HG03064 (cell line): ENCODE results near the gene SPATA17.
"Not testable (repeated sequence)": the region's sequence is repeated elsewhere in the genome, so short reads cannot be mapped to it uniquely, and the experiment has no call there.

Experiments used
- ATAC-seq: cut with Tn5 transposase; IDR thresholded peaks from one replicate; pipeline ENCODE4 v1.9.1; 2021; ENCODE audit warnings: low read depth; ENCODE audit not compliant: unreplicated experiment

The SPATA17 gene

GRCh38 chr1:217674028-217674729 is 43.0 kb downstream of the SPATA17 start:
- ATAC-seq = no peak

- ATAC-seq = no peak
These were observed 50.7 kb downstream of the SPATA17 start for GRCh38 chr1:217681806-217682205.

- no peak for ATAC-seq
These were observed 56.4 kb downstream of the SPATA17 start for GRCh38 chr1:217687511-217687910.

- ATAC-seq = not testable (repeated sequence)
These were observed 65.0 kb downstream of the SPATA17 start for GRCh38 chr1:217696140-217696539.

GRCh38 chr1:217703326-217703725 is 72.2 kb downstream of the SPATA17 start:
- no peak for ATAC-seq

GRCh38 chr1:217712925-217713597 is 81.9 kb downstream of the SPATA17 start:
- ATAC-seq = no peak

GRCh38 chr1:217715681-217716080 is 84.5 kb downstream of the SPATA17 start:
- no peak for ATAC-seq

GRCh38 chr1:217717959-217718358 is 86.8 kb downstream of the SPATA17 start:
- ATAC-seq = no peak

GRCh38 chr1:217718873-217719272 is 87.7 kb downstream of the SPATA17 start:
- ATAC-seq = no peak

- no peak for ATAC-seq
These were observed 90.5 kb downstream of the SPATA17 start for GRCh38 chr1:217721692-217722091.

GRCh38 chr1:217734973-217735372 is 103.8 kb downstream of the SPATA17 start:
- ATAC-seq = no peak

- no peak for ATAC-seq
These were observed 116.1 kb downstream of the SPATA17 start for GRCh38 chr1:217747156-217747769.

GRCh38 chr1:217769768-217770167 is 138.6 kb downstream of the SPATA17 start:
- no peak for ATAC-seq

GRCh38 chr1:217770918-217771317 is 139.8 kb downstream of the SPATA17 start:
- ATAC-seq = no peak

GRCh38 chr1:217776693-217777092 is 145.5 kb downstream of the SPATA17 start:
- ATAC-seq = no peak

GRCh38 chr1:217781056-217781455 is 149.9 kb downstream of the SPATA17 start:
- ATAC-seq = no peak

- ATAC-seq = no peak
These were observed 159.9 kb downstream of the SPATA17 start for GRCh38 chr1:217791091-217791490.

- no peak for ATAC-seq
These were observed 174.6 kb downstream of the SPATA17 start for GRCh38 chr1:217805792-217806191.

GRCh38 chr1:217812175-217812574 is 181.0 kb downstream of the SPATA17 start:
- ATAC-seq = no peak

- no peak for ATAC-seq
These were observed 181.9 kb downstream of the SPATA17 start for GRCh38 chr1:217813031-217813430.

GRCh38 chr1:217837691-217838090 is 206.5 kb downstream of the SPATA17 start:
- no peak for ATAC-seq

GRCh38 chr1:217839161-217839560 is 208.0 kb downstream of the SPATA17 start:
- no peak for ATAC-seq
